ENCODE results near the gene NASP.
"Not testable (repeated sequence)": the region's sequence is repeated elsewhere in the genome, so short reads cannot be mapped to it uniquely, and the experiment has no call there.

Gene NASP

GRCh38 chr1:45594412-45594811 lies 10.6 kb downstream of the NASP start:
- H3K27ac ChIP-seq (ENCODE audit: low read length): no peak overlapping the region
- H2AFZ ChIP-seq (ENCODE audit: low read depth, low read length): no peak overlapping the region
- no peaks in the 10 kb centered on the region for H3K9me3 ChIP-seq (ENCODE audit: insufficient read depth, low read length, severe bottlenecking)
- TF ChIP-seq EZH2 (IDR thresholded peaks at IDR 0.05; ENCODE audit: borderline replicate concordance, low read depth, low read length, severe bottlenecking) (no peak), CTCF (IDR thresholded peaks at IDR 0.05; ENCODE audit: borderline replicate concordance, extremely low read depth, low read length, poor library complexity, severe bottlenecking) (no peak)
- H3K79me2 ChIP-seq (ENCODE audit: insufficient read depth, low read length): peaks cover 98% of the 10 kb centered on the region
- H3K4me2 ChIP-seq (ENCODE audit: insufficient read depth, low read length): no peak overlapping the region
- no peak overlapping the region for H3K9ac ChIP-seq (ENCODE audit: low read depth, low read length)
- ATAC-seq (ENCODE audit: insufficient read depth, low read depth) (no peak), DNase-seq (no peak)
- H3K4me3 ChIP-seq (ENCODE audit: low read depth in 1 of 2, low read length in 2 of 2): no peak overlapping the region
- no peaks in the 10 kb centered on the region for H3K27me3 ChIP-seq (ENCODE audit: insufficient read depth, low read length, poor library complexity)
- peaks cover 13% of the 10 kb centered on the region; the same call in 1 of the 2 replicates for H3K4me1 ChIP-seq (ENCODE audit: insufficient read depth, low read length)
- peaks cover 91% of the 10 kb centered on the region for H3K36me3 ChIP-seq (ENCODE audit: insufficient read depth, low read length)
- peaks cover 90% of the 10 kb centered on the region for H4K20me1 ChIP-seq (ENCODE audit: insufficient read depth, low read length)

GRCh38 chr1:45596765-45597164 lies 12.9 kb downstream of the NASP start:
- H4K20me1 ChIP-seq (ENCODE audit: insufficient read depth, low read length): peaks cover 85% of the 10 kb centered on the region

GRCh38 chr1:45604239-45604638 lies 20.4 kb downstream of the NASP start:
- peaks cover 95% of the 10 kb centered on the region for H3K36me3 ChIP-seq (ENCODE audit: insufficient read depth, low read length)
- H3K79me2 ChIP-seq (ENCODE audit: insufficient read depth, low read length): peaks cover 91% of the 10 kb centered on the region
- ATAC-seq (ENCODE audit: insufficient read depth, low read depth): no peak
- TF ChIP-seq EZH2 (IDR thresholded peaks at IDR 0.05; ENCODE audit: borderline replicate concordance, low read depth, low read length, severe bottlenecking): no peak
- no peak for TF ChIP-seq CTCF (IDR thresholded peaks at IDR 0.05; ENCODE audit: borderline replicate concordance, extremely low read depth, low read length, poor library complexity, severe bottlenecking)
- no peaks in the 10 kb centered on the region for H3K27me3 ChIP-seq (ENCODE audit: insufficient read depth, low read length, poor library complexity)
- H3K4me2 ChIP-seq (ENCODE audit: insufficient read depth, low read length): no peak overlapping the region
- peaks cover 67% of the 10 kb centered on the region for H4K20me1 ChIP-seq (ENCODE audit: insufficient read depth, low read length)
- H3K27ac ChIP-seq (ENCODE audit: low read length): no peak overlapping the region
- H3K9me3 ChIP-seq (ENCODE audit: insufficient read depth, low read length, severe bottlenecking): no peaks in the 10 kb centered on the region
- H2AFZ ChIP-seq (ENCODE audit: low read depth, low read length): no peak overlapping the region
- H3K9ac ChIP-seq (ENCODE audit: low read depth, low read length): no peak overlapping the region
- no peak overlapping the region for H3K4me3 ChIP-seq (ENCODE audit: low read depth in 1 of 2, low read length in 2 of 2)
- DNase-seq: no peak
- H3K4me1 ChIP-seq (ENCODE audit: insufficient read depth, low read length): no peaks in the 10 kb centered on the region

More at GRCh38 chr1:45596765-45597164, 12.9 kb downstream of the NASP start:
- not testable (repeated sequence) for H3K4me2 ChIP-seq (ENCODE audit: insufficient read depth, low read length); H3K27ac ChIP-seq (ENCODE audit: low read length); H3K4me3 ChIP-seq (ENCODE audit: low read depth in 1 of 2, low read length in 2 of 2); H2AFZ ChIP-seq (ENCODE audit: low read depth, low read length); H3K9ac ChIP-seq (ENCODE audit: low read depth, low read length); H3K27me3 ChIP-seq (ENCODE audit: insufficient read depth, low read length, poor library complexity); DNase-seq; ATAC-seq (ENCODE audit: insufficient read depth, low read depth); H3K9me3 ChIP-seq (ENCODE audit: insufficient read depth, low read length, severe bottlenecking)
- H3K36me3 ChIP-seq (ENCODE audit: insufficient read depth, low read length): peaks cover 92% of the 10 kb centered on the region
- H3K79me2 ChIP-seq (ENCODE audit: insufficient read depth, low read length): peaks cover 98% of the 10 kb centered on the region
- H3K4me1 ChIP-seq (ENCODE audit: insufficient read depth, low read length): peaks cover 13% of the 10 kb centered on the region; the same call in 1 of the 2 replicates

- TF ChIP-seq EZH2 (IDR thresholded peaks at IDR 0.05; ENCODE audit: borderline replicate concordance, low read depth, low read length, severe bottlenecking): no peak
- no peak for TF ChIP-seq CTCF (IDR thresholded peaks at IDR 0.05; ENCODE audit: borderline replicate concordance, extremely low read depth, low read length, poor library complexity, severe bottlenecking)
- Histone ChIP-seq H3K4me3 (ENCODE audit: low read depth in 1 of 2, low read length in 2 of 2) (no peak overlapping the region), H4K20me1 (ENCODE audit: insufficient read depth, low read length) (peaks cover 48% of the 10 kb centered on the region), H3K9me3 (ENCODE audit: insufficient read depth, low read length, severe bottlenecking) (no peaks in the 10 kb centered on the region), H3K27ac (ENCODE audit: low read length) (no peak overlapping the region), H3K27me3 (ENCODE audit: insufficient read depth, low read length, poor library complexity) (no peaks in the 10 kb centered on the region), H3K4me2 (ENCODE audit: insufficient read depth, low read length) (no peak overlapping the region), H3K79me2 (ENCODE audit: insufficient read depth, low read length) (peaks cover 78% of the 10 kb centered on the region), H3K4me1 (ENCODE audit: insufficient read depth, low read length) (no peaks in the 10 kb centered on the region), H3K9ac (ENCODE audit: low read depth, low read length) (no peak overlapping the region), H3K36me3 (ENCODE audit: insufficient read depth, low read length) (peaks cover 95% of the 10 kb centered on the region), H2AFZ (ENCODE audit: low read depth, low read length) (no peak overlapping the region)
- DNase-seq (no peak), ATAC-seq (ENCODE audit: insufficient read depth, low read depth) (no peak; the same call in 2 of the 3 replicates)
These were observed 23.7 kb downstream of the NASP start for GRCh38 chr1:45607404-45608074.

All from DND-41 (cell line).